ENCODE measurements around the gene EHD3. TPM values are rescaled to one million over a fixed set of nuclear protein-coding genes. Genes with fewer than 3 reads are reported as not detected.

The EHD3 gene
- total RNA-seq, 2 experiments from 2014 or later, result 0.54 to 0.60 TPM

DNA sequence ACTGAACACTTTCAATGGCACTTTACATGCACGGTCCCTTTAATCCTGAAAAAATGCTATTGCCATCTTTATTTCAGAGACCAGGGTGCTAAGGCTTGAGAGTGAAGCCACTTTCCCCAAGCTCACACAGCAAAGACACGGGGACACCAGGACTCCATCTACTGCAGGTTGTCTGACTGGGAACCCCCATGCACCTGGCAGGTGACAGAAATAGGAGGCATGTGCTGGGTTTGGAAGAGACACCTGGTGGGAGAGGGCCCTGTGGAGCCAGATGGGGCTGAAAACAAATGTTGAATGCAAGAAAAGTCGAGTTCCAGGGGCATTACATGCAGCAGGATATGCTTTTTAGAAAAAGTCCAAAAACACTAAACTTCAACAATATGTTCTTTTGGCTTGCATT is 5.2 kb upstream of the EHD3 start:
- ATAC-seq (no peak), DNase-seq (no peak)
- Mint-ChIP-seq H3K9me3 (no peaks in the 10 kb centered on the region), H3K27ac (no peak overlapping the region), H3K36me3 (ENCODE audit: low read depth) (no peaks in the 10 kb centered on the region), H3K4me3 (no peak overlapping the region), H3K27me3 (peaks cover 3% of the 10 kb centered on the region), H3K4me1 (ENCODE audit: low read depth) (peaks cover 5% of the 10 kb centered on the region)
- intact Hi-C loops (cut with micrococcal nuclease), result no loop called here
- CTCF ChIA-PET, result no interaction called here
- POLR2A ChIA-PET, result no interaction called here
- TF ChIP-seq, protein P1, sequence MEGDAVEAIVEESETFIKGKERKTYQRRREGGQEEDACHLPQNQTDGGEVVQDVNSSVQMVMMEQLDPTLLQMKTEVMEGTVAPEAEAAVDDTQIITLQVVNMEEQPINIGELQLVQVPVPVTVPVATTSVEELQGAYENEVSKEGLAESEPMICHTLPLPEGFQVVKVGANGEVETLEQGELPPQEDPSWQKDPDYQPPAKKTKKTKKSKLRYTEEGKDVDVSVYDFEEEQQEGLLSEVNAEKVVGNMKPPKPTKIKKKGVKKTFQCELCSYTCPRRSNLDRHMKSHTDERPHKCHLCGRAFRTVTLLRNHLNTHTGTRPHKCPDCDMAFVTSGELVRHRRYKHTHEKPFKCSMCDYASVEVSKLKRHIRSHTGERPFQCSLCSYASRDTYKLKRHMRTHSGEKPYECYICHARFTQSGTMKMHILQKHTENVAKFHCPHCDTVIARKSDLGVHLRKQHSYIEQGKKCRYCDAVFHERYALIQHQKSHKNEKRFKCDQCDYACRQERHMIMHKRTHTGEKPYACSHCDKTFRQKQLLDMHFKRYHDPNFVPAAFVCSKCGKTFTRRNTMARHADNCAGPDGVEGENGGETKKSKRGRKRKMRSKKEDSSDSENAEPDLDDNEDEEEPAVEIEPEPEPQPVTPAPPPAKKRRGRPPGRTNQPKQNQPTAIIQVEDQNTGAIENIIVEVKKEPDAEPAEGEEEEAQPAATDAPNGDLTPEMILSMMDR (IDR thresholded peaks at IDR 0.05), result no peak

DNA sequence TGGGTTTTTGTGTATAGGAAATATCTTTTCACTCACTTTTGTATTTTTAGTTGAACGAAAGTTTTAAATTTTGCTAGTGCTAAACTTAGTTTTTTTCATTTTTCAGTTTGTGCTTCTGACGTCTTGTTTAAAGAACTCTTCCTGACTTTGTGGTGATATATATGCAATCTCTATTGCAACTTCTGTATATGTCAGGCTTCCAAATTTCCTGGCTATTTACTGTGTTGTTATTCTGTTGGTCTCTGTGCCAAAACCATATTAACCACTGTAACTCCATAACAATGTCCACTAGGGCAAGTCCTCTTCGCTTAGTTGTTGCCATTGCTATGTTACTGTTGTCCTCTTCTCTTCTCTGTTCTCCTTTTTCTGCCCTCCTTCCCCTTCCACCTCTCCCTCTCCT is 3.2 kb upstream of the EHD3 start:
- intact Hi-C loops (cut with micrococcal nuclease), result no loop called here
- no peak for ATAC-seq
- no peaks in the 10 kb centered on the region for H3K27me3 Mint-ChIP-seq
- TF ChIP-seq, protein P1 (IDR thresholded peaks at IDR 0.05), result no peak
- H3K27ac Mint-ChIP-seq, result no peak overlapping the region
- ChIA-PET POLR2A (no interaction called here), CTCF (interaction anchor here (1.4 kb wide), 1 partner anchor 61 kb away, joined by 5 read pairs; no protein-coding TSS in a partner anchor)
- no peak overlapping the region for H3K4me3 Mint-ChIP-seq
- H3K9me3 Mint-ChIP-seq, result no peaks in the 10 kb centered on the region
- peaks cover 12% of the 10 kb centered on the region for H3K4me1 Mint-ChIP-seq (ENCODE audit: low read depth)
- no peak for DNase-seq
- H3K36me3 Mint-ChIP-seq (ENCODE audit: low read depth), result no peaks in the 10 kb centered on the region

DNA sequence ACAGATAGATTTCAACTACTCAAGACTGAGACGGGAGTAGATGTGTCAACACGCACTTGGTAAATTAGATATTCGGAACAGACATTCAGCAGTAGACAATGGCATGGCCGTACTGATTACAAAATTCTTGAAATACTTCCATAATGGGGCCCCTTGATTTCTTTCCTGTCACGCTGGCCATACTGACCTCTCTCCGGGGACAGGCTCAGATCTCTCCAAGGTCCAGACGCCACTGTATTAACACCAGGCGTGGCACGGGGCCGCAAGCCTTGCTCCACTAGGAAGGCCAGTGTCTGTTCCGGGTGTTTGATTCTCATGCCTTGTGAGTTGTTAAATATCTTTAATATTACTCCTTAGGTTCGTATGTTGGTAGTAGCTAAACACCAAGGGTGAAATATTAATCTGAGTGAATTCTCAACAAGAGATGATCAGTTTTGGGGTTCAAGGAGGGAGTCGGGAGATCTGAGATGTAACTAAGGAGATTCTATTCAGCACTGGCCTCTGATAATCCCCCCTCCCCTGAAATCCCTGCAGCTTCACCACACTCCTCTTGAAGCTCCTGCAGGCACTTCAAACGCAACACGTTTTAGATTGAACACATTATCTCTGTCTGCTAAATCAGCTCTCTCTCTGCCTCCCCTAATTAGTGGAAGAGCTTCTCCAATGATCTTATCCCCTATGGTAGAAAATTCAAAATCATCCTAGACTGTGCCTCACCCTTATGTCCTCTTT is 2.2 kb upstream of the EHD3 start:
- no peak for ATAC-seq
- intact Hi-C loops (cut with micrococcal nuclease), result no loop called here
- ChIA-PET POLR2A (no interaction called here), CTCF (no interaction called here)
- no peak for DNase-seq
- Mint-ChIP-seq H3K4me1 (ENCODE audit: low read depth) (peaks cover 12% of the 10 kb centered on the region), H3K27ac (no peak overlapping the region), H3K36me3 (ENCODE audit: low read depth) (no peaks in the 10 kb centered on the region), H3K9me3 (no peaks in the 10 kb centered on the region), H3K27me3 (no peaks in the 10 kb centered on the region), H3K4me3 (no peak overlapping the region)
- TF ChIP-seq, protein P1 (IDR thresholded peaks at IDR 0.05), result no peak

DNA sequence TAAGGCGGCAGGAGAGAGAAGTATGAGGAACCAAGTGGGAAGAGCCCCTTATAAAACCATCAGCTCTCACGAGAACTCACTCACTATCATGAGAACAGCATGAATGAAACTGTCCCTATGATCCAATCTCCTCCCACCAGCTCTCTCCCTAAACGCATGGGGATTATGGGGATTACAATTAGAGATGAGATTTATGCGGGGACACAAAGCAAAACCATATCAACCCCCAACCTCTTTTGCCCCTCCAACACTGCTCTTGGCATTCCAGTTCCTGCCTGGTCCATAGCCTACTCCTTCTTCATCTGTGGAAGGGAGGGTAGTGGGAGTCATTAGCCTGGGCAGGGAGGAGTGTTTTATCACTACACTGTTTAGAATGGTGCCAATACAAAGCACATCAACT is 1.4 kb upstream of the EHD3 start:
- CTCF ChIA-PET, result no interaction called here
- H3K4me3 Mint-ChIP-seq, result no peak overlapping the region
- no peak for ATAC-seq

DNA sequence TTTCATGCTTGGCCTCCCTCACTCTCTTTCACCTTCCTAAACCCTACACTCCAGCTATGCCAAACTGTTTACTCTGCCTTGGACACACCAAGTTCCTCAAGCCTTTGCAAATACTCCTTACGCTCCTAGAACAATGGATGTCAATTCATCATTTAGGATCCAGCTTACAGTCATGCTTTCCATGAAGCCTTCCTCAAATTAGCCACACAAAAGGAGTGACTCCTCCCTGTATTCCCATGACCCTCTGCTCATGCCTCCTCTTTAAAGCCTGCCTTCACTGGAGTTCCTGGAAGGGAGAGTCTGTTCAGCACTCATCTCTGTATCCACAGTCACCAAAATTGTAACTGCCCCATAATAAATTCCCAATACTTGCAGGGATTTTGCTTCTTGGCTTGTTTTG is 721 bp upstream of the EHD3 start:
- Mint-ChIP-seq H3K4me3 (peak overlapping the region; percentile 70), H3K27me3 (no peaks in the 10 kb centered on the region), H3K4me1 (ENCODE audit: low read depth) (peaks cover 12% of the 10 kb centered on the region), H3K27ac (no peak overlapping the region), H3K9me3 (no peaks in the 10 kb centered on the region), H3K36me3 (ENCODE audit: low read depth) (no peaks in the 10 kb centered on the region)
- TF ChIP-seq, protein P1 (IDR thresholded peaks at IDR 0.05), result no peak
- intact Hi-C loops (cut with micrococcal nuclease), result no loop called here
- ChIA-PET POLR2A (interaction anchor here (0.7 kb wide), 1 partner anchor 1122 kb away, joined by 3 read pairs; no protein-coding TSS in a partner anchor), CTCF (interaction anchor here (0.9 to 2.0 kb wide), 4 partner anchors 13 to 522 kb away, joined by 3 to 10 read pairs (median 3); no protein-coding TSS in a partner anchor)
- no peak for DNase-seq
- ATAC-seq, result no peak

More for the DNA sequence above, 1.4 kb upstream of the EHD3 start:
- intact Hi-C loops (cut with micrococcal nuclease), result no loop called here
- Mint-ChIP-seq H3K27ac (no peak overlapping the region), H3K36me3 (ENCODE audit: low read depth) (no peaks in the 10 kb centered on the region), H3K9me3 (no peaks in the 10 kb centered on the region), H3K27me3 (no peaks in the 10 kb centered on the region), H3K4me1 (ENCODE audit: low read depth) (peaks cover 12% of the 10 kb centered on the region)
- TF ChIP-seq, protein P1 (IDR thresholded peaks at IDR 0.05), result no peak
- POLR2A ChIA-PET, result no interaction called here
- no peak for DNase-seq

Measured in activated CD8-positive, alpha-beta T cell treated with anti-CD3 and anti-CD28 coated beads for 36 hours (primary cell).